Liver (tissue), 9 donors: ENCODE results near the gene KISS1. TPM values are rescaled to one million over a fixed set of nuclear protein-coding genes. Genes with fewer than 3 reads are reported as not detected.

ENCODE experiments used
- DNase-seq: peaks from one replicate; pipeline ENCODE4 v3.0.0-alpha.2; 2017; ENCODE audit warnings: low spot score
- H3K27ac ChIP-seq, 2 donors: one replicate each; pipeline ENCODE4 v1.7.0; 2013; ENCODE audit warnings: inconsistent platforms in 2 of 2, low read length in 2 of 2, control low read depth in 1 of 2, low read depth in 1 of 2, mild to moderate bottlenecking in 1 of 2
- H3K27me3 ChIP-seq, 4 donors: one replicate each; pipeline versions ENCODE4 v1.6.1 to v1.7.0; 2013; ENCODE audit warnings: low read length in 3 of 4, inconsistent platforms in 1 of 4, mild to moderate bottlenecking in 1 of 4, moderate library complexity in 1 of 4; ENCODE audit not compliant: control insufficient read depth in 4 of 4, insufficient read depth in 4 of 4
- H3K36me3 ChIP-seq, 4 donors: one replicate each; pipeline versions ENCODE4 v1.6.1 to v1.7.0; 2013; ENCODE audit warnings: low read length in 3 of 4, mild to moderate bottlenecking in 3 of 4, low read depth in 1 of 4, moderate library complexity in 1 of 4; ENCODE audit not compliant: control insufficient read depth in 4 of 4, insufficient read depth in 3 of 4
- H3K4me1 ChIP-seq, 4 donors: one replicate each; pipeline versions ENCODE4 v1.6.1 to v1.7.0; 2013; ENCODE audit warnings: low read length in 3 of 4, mild to moderate bottlenecking in 3 of 4, moderate library complexity in 1 of 4; ENCODE audit not compliant: control insufficient read depth in 4 of 4, insufficient read depth in 4 of 4
- H3K4me3 ChIP-seq, 3 donors: one replicate each; pipeline versions ENCODE4 v1.6.1 to v1.7.0; 2013; ENCODE audit warnings: low read length in 3 of 3, control low read depth in 1 of 3, low read depth in 1 of 3, mild to moderate bottlenecking in 1 of 3
- H3K9ac ChIP-seq, 2 donors: one replicate each; pipeline ENCODE4 v1.7.0; 2013; ENCODE audit warnings: low read length in 2 of 2, mild to moderate bottlenecking in 2 of 2, moderate library complexity in 2 of 2, control low read depth in 1 of 2, low read depth in 1 of 2
- H3K9me3 ChIP-seq, 4 donors: one replicate each; pipeline versions ENCODE4 v1.6.1 to v1.7.0; 2013; ENCODE audit warnings: low read length in 3 of 4; ENCODE audit not compliant: control insufficient read depth in 4 of 4
- CTCF ChIP-seq: fragments of 150-350 bp; IDR thresholded peaks from 2 replicates; pipeline ENCODE4 v1.5.1; 2017; ENCODE audit warnings: improper control_type of control experiment, low read depth, low read length; ENCODE audit not compliant: missing input control
- EGR1 ChIP-seq, 2 donors: IDR thresholded peaks; 2 replicates each; pipeline ENCODE4 v1.6.1; 2016 to 2018; ENCODE audit warnings: antibody characterized with exemption in 2 of 2, low read depth in 2 of 2
- FOXA1 ChIP-seq: IDR thresholded peaks from 2 replicates; pipeline ENCODE4 v1.6.1; 2016; ENCODE audit warnings: antibody characterized with exemption
- FOXA2 ChIP-seq: IDR thresholded peaks from 2 replicates; pipeline ENCODE4 v1.6.1; 2016; ENCODE audit warnings: antibody characterized with exemption
- GABPA ChIP-seq, 2 donors: IDR thresholded peaks in 1 of 2; conservative IDR thresholded peaks in 1 of 2; 2 replicates each; pipeline ENCODE4 v1.6.1; 2016; ENCODE audit warnings: antibody characterized with exemption in 2 of 2, mild to moderate bottlenecking in 1 of 2, moderate library complexity in 1 of 2
- HNF4A ChIP-seq, 2 donors: conservative IDR thresholded peaks; 2 replicates each; pipeline ENCODE4 v1.6.1; 2016; ENCODE audit warnings: antibody characterized with exemption in 2 of 2, mild to moderate bottlenecking in 2 of 2
- HNF4G ChIP-seq: IDR thresholded peaks from 2 replicates; pipeline ENCODE4 v1.6.1; 2016; ENCODE audit warnings: antibody characterized with exemption
- JUND ChIP-seq, 2 donors: IDR thresholded peaks; 2 replicates each; pipeline ENCODE4 v1.6.1; 2016; ENCODE audit warnings: antibody characterized with exemption in 2 of 2
- NR2F2 ChIP-seq: IDR thresholded peaks from 2 replicates; pipeline ENCODE4 v1.6.1; 2016; ENCODE audit warnings: antibody characterized with exemption
- RAD21 ChIP-seq, 2 donors: IDR thresholded peaks; 2 replicates each; pipeline ENCODE4 v1.6.1; 2016; ENCODE audit warnings: antibody characterized with exemption in 2 of 2, mild to moderate bottlenecking in 2 of 2
- RXRA ChIP-seq, 2 donors: IDR thresholded peaks; 2 replicates each; pipeline ENCODE4 v1.6.1; 2017 to 2018; ENCODE audit warnings: antibody characterized with exemption in 2 of 2, mild to moderate bottlenecking in 1 of 2
- SP1 ChIP-seq: IDR thresholded peaks from 2 replicates; pipeline ENCODE4 v1.6.1; 2018; ENCODE audit warnings: antibody characterized with exemption, mild to moderate bottlenecking
- TAF1 ChIP-seq: conservative IDR thresholded peaks from 2 replicates; pipeline ENCODE4 v1.6.1; 2016; ENCODE audit warnings: antibody characterized with exemption, mild to moderate bottlenecking
- YY1 ChIP-seq: IDR thresholded peaks from 2 replicates; pipeline ENCODE4 v1.6.1; 2016; ENCODE audit warnings: antibody characterized with exemption, mild to moderate bottlenecking
- WGBS: extraction: QIAGEN DNeasy Blood & Tissue Kit; methylation state at CpG from one replicate; pipeline ENCODE4 v1.1.7; 2013; 5-methylcytosine and 5-hydroxymethylcytosine counted together
- polyA plus RNA-seq, 2 donors: library from polyadenylated mRNA; stranded (reverse) in 1 of 2; unstranded in 1 of 2; fragments of 200-250 nt in 1 of 2; fragments of >200 nt in 1 of 2; fragmentation: Nextera tagmentation in 1 of 2; extraction: Ambion mirVana in 1 of 2; gene quantifications; one replicate each; pipeline versions ENCODE4 v1.2.1 to v1.2.3, GENCODE V29; 2013 to 2015
- total RNA-seq, 2 donors: library from RNA; depleted of rRNA; stranded (reverse); fragments of >200 nt; gene quantifications; one replicate each; pipeline ENCODE4 v1.2.3, GENCODE V29; 2014
- TF ChIP-seq, protein P1 (sequence below): IDR thresholded peaks from 2 replicates; pipeline ENCODE4 v1.6.1; 2016; ENCODE audit warnings: antibody characterized with exemption
- TF ChIP-seq, protein P2 (sequence below): IDR thresholded peaks from 2 replicates; pipeline ENCODE4 v1.6.1; 2016; ENCODE audit warnings: antibody characterized with exemption
- TF ChIP-seq, protein P3 (sequence below): IDR thresholded peaks from 2 replicates; pipeline ENCODE4 v1.6.1; 2016; ENCODE audit warnings: antibody characterized with exemption, mild to moderate bottlenecking
- TF ChIP-seq, protein P4 (sequence below): IDR thresholded peaks from 2 replicates; pipeline ENCODE4 v1.6.1; 2016; ENCODE audit warnings: antibody characterized with exemption
- donor health status: healthy.
- donor health status: healthy.
- donor health status: healthy.
- donor health status: healthy.
- donor health status: healthy.

Gene KISS1
- total and polyA plus RNA-seq, 4 donors = 0.50 to 1.4 TPM; not detected in 2

DNA sequence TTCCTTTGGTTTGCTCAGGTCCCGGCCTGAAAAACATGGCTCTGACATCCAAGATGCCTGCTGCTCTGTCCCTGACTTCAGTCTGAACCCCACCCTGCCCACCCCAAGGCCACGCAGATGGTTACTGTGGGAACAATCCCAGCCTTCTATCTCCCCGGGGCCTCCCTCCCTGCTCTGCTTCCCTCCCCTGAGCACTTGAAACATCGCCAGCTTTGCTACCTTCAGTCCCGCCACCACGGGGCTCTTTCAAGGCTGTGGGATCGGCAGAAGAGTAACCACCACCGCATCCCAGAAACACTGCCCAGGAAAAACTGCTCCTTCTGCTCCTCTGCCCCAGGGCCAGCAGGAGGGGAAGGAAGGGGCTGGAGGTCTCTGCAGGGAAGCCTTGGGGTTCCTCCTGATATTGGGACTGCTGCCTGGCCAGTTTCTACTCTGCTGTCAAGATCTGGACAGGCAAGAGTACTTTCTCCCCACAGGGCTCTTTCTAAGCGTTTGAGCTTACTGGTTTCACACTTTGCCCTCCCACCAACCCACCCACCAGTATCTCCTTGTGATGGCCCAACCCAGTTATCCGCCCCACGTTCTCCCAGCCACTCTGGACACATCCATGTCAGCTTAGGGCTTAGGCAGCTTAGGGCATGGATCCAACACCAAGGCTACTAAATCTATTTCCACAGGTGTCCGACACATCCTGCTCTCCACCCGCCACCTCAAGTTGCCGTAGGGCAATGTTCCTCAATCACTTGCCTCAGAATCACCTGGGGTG lies 52.8 kb downstream of the KISS1 start:
- H3K27me3 ChIP-seq = no peaks in the 10 kb centered on the region
- H3K9ac ChIP-seq = peak overlapping the region in 1 of 2 donors; percentile 11
- no peaks in the 10 kb centered on the region for H3K9me3 ChIP-seq
- DNase-seq = no peak
- peaks cover 27 to 90% (median 82%) of the 10 kb centered on the region in 4 donors for H3K4me1 ChIP-seq
- TF ChIP-seq GABPA (IDR thresholded peaks at IDR 0.05 in 1 of 2, conservative IDR thresholded peaks at IDR 0.05 in 1 of 2) (no peak), CTCF (no peak), HNF4A (conservative IDR thresholded peaks at IDR 0.05) (peak; percentile 20 to 43), FOXA2 (no peak)
- TF ChIP-seq, protein P1, sequence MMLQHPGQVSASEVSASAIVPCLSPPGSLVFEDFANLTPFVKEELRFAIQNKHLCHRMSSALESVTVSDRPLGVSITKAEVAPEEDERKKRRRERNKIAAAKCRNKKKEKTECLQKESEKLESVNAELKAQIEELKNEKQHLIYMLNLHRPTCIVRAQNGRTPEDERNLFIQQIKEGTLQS = no peak
- peak overlapping the region in 1 of 3 donors; percentile 6 for H3K4me3 ChIP-seq
- H3K27ac ChIP-seq = peak overlapping the region; percentile 32 to 52
- 33% methylated on average over 14 of the region's 14 CpGs for WGBS
- H3K36me3 ChIP-seq = peaks cover 0 to 17% (median 12%) of the 10 kb centered on the region in 4 donors

DNA sequence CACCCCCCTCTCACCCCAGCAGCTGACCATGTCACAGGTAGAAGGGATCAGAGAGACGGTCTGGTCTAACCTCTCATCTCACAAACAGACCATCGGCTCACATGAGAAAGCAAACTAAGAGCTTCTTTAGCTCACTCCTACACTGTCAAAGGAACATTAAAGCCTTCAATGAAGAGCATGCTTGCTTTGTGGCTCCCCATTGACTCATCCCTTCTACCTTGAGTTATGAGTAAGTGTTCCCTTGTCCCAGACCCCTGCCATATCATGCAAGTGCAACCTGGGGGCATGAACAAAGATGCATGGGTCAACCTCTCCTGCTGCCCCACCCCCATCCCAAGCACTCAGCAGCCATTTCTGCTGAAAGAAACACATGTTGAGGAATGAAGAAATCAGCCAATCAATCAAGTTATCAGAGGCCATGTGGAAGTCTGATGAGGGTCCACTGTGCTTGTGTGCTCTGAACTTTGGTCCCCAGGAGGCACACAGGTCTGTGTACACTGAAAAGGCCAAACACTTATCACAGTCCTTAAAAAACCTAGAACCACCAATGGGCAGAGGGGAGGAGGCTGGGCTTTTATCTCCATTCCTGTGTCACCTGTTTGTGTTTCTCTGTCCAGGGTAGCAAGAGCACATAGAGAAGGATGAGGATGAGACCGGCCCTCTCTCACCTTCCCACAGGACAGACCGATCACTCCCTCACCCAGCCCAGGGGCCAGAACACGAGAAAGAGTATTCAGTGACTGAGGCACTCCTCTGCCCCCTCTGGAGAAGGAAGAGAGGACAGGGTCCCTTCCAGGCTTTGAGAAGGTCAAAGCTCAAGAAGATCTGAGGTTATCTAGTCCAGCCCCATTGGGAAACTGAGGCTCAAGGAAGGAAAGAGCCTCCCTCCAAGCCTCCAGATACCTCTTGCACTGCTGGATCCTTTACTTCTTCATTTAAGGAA lies 54.0 kb downstream of the KISS1 start:
- Histone ChIP-seq H3K9ac (peak overlapping the region in 1 of 2 donors; percentile 33), H3K27me3 (no peaks in the 10 kb centered on the region), H3K36me3 (peaks cover 0 to 25% (median 19%) of the 10 kb centered on the region in 4 donors), H3K4me3 (no peak overlapping the region), H3K27ac (peak overlapping the region in 1 of 2 donors; percentile 17), H3K9me3 (no peaks in the 10 kb centered on the region), H3K4me1 (peaks cover 29 to 90% (median 79%) of the 10 kb centered on the region in 4 donors)
- no peak for DNase-seq
- TF ChIP-seq CTCF = no peak
- peak in 1 of 2 donors; percentile 81 for TF ChIP-seq JUND (IDR thresholded peaks at IDR 0.05)
- TF ChIP-seq, protein P1 = peak; percentile 20
- peak; percentile 98 to 99 for TF ChIP-seq HNF4A (conservative IDR thresholded peaks at IDR 0.05)
- TF ChIP-seq, protein P2, sequence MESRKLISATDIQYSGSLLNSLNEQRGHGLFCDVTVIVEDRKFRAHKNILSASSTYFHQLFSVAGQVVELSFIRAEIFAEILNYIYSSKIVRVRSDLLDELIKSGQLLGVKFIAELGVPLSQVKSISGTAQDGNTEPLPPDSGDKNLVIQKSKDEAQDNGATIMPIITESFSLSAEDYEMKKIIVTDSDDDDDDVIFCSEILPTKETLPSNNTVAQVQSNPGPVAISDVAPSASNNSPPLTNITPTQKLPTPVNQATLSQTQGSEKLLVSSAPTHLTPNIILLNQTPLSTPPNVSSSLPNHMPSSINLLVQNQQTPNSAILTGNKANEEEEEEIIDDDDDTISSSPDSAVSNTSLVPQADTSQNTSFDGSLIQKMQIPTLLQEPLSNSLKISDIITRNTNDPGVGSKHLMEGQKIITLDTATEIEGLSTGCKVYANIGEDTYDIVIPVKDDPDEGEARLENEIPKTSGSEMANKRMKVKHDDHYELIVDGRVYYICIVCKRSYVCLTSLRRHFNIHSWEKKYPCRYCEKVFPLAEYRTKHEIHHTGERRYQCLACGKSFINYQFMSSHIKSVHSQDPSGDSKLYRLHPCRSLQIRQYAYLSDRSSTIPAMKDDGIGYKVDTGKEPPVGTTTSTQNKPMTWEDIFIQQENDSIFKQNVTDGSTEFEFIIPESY = peak; percentile 69
- peak; percentile 93 for TF ChIP-seq HNF4G
- TF ChIP-seq GABPA (IDR thresholded peaks at IDR 0.05 in 1 of 2, conservative IDR thresholded peaks at IDR 0.05 in 1 of 2) = no peak
- TF ChIP-seq, protein P3, sequence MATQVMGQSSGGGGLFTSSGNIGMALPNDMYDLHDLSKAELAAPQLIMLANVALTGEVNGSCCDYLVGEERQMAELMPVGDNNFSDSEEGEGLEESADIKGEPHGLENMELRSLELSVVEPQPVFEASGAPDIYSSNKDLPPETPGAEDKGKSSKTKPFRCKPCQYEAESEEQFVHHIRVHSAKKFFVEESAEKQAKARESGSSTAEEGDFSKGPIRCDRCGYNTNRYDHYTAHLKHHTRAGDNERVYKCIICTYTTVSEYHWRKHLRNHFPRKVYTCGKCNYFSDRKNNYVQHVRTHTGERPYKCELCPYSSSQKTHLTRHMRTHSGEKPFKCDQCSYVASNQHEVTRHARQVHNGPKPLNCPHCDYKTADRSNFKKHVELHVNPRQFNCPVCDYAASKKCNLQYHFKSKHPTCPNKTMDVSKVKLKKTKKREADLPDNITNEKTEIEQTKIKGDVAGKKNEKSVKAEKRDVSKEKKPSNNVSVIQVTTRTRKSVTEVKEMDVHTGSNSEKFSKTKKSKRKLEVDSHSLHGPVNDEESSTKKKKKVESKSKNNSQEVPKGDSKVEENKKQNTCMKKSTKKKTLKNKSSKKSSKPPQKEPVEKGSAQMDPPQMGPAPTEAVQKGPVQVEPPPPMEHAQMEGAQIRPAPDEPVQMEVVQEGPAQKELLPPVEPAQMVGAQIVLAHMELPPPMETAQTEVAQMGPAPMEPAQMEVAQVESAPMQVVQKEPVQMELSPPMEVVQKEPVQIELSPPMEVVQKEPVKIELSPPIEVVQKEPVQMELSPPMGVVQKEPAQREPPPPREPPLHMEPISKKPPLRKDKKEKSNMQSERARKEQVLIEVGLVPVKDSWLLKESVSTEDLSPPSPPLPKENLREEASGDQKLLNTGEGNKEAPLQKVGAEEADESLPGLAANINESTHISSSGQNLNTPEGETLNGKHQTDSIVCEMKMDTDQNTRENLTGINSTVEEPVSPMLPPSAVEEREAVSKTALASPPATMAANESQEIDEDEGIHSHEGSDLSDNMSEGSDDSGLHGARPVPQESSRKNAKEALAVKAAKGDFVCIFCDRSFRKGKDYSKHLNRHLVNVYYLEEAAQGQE = peak; percentile 89
- peak in 1 of 2 donors; percentile 45 for TF ChIP-seq EGR1 (IDR thresholded peaks at IDR 0.05; ENCODE audit: low read depth in 2 of 2)
- peak; percentile 75 for TF ChIP-seq YY1
- TF ChIP-seq SP1 = peak; percentile 96
- TF ChIP-seq FOXA1 = peak; percentile 74
- TF ChIP-seq NR2F2 = peak; percentile 72
- TF ChIP-seq RXRA (IDR thresholded peaks at IDR 0.05) = peak; percentile 94 to 97
- peak; percentile 13 to 50 for TF ChIP-seq RAD21 (IDR thresholded peaks at IDR 0.05)
- no peak for TF ChIP-seq TAF1
- peak; percentile 77 for TF ChIP-seq FOXA2
- TF ChIP-seq, protein P4, sequence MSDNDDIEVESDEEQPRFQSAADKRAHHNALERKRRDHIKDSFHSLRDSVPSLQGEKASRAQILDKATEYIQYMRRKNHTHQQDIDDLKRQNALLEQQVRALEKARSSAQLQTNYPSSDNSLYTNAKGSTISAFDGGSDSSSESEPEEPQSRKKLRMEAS = peak; percentile 75
- 45% methylated on average over 5 of the region's 5 CpGs for WGBS
